Hippocampal formation (tissue), 2 donors: Measurements from ENCODE around the gene BCAS4.
"Not testable (repeated sequence)": the region's sequence is repeated elsewhere in the genome, so short reads cannot be mapped to it uniquely, and the experiment has no call there.

Experiments
- DNase-seq, 2 donors: peaks; one replicate each; lab custom pipeline; 2025; lab: John Stamatoyannopoulos, UW

BCAS4 gene, protein sequence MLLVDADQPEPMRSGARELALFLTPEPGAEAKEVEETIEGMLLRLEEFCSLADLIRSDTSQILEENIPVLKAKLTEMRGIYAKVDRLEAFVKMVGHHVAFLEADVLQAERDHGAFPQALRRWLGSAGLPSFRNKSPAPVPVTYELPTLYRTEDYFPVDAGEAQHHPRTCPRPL

DNA sequence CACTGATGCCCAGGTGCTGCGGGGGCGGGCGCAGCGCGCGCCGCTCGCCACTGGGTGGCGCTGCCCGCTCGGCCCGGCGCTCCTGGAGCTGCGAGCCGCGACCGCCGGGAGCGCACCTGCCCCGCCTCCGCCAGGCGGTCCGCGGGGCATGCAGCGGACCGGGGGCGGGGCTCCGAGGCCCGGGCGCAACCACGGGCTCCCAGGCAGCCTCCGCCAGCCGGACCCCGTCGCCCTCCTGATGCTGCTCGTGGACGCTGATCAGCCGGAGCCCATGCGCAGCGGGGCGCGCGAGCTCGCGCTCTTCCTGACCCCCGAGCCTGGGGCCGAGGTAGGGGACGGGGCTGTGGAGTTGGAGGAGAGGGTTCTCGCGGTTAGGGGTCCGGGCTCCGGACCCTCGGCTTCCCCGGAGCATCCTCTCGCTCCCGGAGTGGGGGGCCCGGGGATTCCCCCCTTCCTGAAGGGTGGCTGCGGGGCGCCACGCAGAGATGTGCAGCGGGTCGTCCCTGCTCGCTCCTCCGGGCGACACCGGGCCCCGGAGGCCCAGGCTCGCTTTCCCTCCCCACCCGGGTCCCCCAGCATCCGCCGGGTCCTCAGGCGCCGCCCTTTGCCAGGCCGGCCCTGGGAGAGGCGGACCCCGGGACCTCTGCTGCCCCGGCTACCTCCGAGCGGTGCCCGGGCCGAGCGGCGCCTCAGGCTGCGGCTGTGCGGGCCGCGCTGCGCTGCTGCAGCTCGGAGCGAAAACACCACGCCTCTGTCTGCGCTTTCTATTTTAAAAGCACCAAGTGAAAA is at the start of gene BCAS4:
TSS of gene BCAS4 (plus strand) at position 216 of the 789 bp plus-strand sequence. CDS start at position 239, 23 bp downstream.
- DNase-seq, result peak; percentile 53 to 60

DNA sequence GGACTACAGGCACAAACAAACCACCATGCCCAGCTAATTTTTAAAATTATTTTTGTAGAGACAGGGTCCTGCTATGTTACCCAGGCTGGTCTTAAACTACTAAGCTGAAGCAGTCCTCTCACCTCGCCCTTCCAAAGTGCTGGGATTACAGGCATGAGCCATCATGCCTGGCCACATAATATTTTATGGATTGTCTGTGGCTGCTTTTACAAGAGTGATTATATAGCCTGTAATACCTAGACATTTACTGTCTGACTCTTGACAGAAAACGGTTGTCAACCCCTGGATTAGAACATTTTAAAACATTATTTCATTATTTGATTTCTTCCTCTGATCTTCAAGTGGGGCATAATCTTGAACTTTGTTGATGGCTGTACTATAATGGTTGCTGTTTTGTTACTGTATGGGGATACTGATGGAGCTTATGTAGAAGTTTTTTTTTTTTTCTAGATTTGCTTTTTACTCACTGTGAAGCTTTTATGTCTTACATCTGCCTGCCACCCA is 49.2 kb upstream of the BCAS4 start:
- DNase-seq, result no peak

DNA sequence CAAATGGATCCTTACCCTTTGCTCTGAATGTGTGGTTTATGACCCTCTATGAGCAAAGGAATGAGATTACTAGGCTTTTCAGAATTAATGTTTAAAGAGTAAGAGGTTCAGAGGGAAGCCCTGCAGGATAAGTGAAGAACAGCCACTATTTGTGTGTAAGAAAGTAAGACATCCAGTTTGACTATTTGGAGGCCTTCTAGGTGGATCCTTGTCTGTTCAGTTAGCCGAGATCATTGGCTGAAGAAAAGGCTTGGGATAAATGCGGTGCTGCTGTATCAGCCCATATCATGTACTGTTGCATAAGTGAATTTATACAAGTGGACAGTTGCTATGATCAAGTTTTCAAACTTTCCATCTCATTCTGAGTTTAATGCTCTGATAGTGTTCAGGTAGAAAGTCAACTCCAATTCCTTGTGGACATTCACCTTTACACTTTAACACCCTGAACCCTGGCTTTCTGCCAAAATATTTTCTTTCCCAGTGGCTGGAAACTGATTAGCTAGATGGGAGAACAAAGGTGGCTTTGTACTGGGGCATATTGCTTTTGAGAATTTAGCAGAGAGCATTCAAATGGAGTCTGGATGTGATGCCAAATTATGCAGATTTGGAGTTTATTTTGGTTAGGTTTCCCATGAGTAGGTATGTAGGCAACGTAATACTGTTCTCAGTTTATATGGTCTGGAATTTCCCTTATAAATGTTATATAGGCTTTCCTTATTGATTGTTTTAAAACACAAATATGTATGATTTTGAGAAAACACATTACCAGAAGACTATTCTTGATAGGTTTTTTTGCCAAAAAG is 48.5 kb upstream of the BCAS4 start:
- no peak for DNase-seq

DNA sequence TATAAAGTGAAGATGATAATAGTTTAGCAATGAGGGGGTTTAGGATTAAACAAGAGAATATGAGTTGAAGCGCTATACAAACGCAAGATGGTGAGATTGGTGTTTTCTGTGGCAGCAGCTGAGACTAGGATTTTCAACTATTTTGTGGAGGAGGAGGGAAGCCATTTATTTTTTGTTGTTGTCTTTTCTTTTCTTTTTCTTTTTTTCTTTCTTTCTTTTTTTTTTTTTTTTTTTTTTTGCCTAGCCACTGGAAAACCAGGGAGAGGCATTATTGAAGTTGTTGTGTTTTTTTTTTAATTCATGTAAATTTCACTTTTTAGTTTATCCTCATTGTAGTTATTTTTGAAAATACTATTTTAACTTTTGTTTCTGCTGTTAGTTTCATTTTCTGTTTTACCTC is 47.6 kb upstream of the BCAS4 start:
- no peak for DNase-seq

DNA sequence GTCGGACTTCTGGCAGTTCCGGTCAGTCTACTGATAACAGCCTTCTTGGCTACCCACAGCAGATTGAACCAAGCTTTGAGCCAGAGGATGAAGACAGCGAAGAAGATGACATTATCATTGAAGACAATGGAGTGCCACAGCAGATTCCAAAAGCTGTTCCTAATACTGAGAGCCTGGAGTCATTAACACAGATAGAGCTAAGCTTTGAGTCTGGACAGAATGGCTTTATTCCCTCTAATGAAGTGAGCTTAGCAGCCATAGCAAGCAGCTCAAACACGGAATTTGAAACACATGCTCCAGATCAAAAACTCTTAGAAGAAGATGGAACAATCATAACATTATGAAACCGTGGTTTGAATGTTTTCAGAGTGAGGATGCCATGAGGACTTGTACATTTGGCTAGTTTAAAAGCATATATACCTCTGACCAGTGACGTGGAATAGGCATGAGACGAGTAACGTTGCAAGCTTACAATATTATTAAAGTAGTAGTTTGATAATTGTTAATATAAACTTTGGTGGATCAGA is 44.7 kb upstream of the BCAS4 start:
- no peak for DNase-seq

DNA sequence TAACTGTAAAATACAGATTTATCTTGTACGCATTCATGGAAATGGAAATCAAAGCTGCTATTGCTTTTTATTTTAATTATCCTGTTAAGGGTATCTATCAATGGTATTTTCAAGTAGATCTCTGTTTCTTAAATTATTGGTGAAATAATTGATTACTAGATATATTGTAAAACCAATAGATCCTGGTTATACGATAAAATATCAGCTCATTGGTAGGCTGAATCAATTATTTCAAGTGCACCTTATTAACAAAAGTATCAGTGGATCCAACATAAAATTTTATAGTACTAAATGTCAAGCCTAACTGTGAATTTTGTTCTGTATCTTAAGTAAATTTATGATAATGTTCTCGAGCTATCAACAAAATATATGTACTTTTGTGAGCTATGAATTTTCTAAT is 41.7 kb upstream of the BCAS4 start:
- no peak for DNase-seq

DNA sequence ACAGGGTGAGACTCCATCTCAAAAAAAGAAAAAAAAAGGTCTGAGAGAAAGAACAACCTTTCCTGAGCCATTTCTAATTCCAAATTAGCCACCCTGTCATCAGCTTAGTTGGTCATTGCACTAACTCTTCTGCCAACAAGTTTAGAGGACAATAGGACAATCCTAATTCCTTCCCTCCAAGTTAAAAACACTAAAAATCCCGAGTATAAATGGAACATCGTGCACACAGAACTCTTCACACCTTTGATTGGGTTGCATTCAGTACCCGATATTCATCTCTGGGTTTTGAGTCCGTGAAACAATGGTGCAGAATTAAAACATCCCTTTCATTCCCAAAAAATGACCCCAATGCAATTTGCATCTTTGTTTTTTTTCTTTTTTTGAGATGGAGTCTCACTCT is 40.4 kb upstream of the BCAS4 start:
- DNase-seq, result no peak

DNA sequence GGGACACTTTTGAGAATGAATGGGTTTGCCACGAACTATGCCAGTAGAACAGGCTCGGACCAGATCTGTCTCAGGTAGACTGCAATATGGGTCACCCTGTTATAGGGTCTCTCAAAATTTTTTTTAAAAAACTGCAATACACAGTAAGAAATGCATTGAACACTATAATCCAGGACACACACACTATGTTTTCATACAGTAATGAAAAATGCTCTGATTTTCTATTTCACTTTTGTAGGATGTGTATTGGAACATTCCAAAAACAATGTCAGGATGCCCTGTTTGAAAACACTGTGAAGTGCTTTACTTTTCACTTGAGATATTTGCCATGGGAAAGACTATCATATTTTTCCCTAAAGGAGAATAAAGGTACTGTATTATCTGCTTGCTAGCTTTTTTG is 38.4 kb upstream of the BCAS4 start:
- no peak for DNase-seq

DNA sequence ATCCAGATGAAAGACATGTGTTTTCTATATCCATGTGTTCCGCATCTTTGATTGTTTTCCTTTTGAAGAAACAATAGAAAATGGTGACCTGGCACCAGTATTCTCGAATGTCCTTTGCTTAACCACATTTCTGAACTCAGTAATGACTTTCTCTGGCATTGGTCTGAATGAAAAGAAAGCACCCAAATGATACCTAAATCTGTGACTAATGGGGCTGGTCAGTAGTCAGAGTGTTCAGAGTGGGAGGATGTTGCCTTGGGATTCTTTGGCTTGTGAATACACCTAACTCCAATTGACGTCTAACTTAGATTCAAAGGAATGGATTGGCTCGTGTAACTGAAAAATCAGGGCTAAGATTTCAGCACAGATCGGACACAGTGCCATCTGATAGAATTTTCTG is 36.4 kb upstream of the BCAS4 start:
- no peak for DNase-seq

DNA sequence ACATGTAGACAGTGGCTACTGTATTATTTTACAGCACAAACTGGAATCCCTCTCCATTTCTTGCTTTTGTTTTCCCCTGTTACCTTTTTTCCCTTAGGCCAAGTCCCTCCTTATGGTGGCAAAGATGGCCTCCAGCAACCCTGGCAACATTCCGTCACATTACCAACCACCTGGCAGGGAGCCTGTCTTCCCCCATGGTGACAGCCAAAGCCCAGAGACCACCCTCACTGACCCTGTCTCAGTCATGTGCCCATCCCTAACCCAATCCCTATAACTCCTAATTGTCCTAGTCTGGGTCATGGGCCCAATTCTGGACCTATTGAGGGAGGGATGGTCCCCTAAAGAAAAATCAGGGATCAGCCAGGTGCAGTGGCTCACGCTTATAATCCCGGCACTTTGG is 35.9 kb upstream of the BCAS4 start:
- no peak for DNase-seq

DNA sequence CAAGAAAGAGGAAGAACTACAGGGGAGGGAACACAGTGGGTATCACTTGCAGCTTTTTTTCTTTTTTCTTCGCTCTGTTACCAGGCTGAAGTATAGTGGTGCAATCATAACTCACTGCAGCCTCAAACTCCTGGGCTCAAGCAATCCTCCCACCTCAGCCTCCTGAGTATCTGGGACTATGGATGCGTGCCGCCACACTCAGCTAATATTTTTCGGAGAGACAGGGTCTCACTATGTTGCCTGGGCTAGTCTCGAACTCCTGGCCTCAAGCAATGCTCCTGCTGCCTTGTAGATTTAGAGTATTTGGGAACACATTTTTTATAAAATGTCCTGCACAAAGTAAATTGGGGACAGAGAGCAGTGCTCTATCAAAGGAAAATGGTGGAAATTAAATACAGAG is 35.2 kb upstream of the BCAS4 start:
- DNase-seq, result no peak

DNA sequence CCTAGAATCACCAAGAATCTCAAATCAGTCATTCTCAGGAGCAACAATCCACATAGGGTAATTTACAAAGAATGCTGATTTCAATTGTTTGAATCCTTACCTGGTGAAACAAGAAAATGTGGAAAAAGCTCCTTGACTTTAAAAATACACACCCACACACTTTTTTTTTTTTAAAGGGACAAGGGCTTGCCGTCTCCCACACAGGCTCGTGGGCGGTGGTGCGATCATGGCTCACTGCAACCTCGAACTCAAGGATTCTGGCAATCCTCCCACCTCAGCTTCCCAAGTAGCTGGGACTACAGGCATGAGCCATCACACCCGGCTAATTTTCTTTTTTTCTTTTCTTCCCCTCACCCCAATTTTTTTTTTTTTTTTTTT is 32.8 kb upstream of the BCAS4 start:
- DNase-seq, result no peak

DNA sequence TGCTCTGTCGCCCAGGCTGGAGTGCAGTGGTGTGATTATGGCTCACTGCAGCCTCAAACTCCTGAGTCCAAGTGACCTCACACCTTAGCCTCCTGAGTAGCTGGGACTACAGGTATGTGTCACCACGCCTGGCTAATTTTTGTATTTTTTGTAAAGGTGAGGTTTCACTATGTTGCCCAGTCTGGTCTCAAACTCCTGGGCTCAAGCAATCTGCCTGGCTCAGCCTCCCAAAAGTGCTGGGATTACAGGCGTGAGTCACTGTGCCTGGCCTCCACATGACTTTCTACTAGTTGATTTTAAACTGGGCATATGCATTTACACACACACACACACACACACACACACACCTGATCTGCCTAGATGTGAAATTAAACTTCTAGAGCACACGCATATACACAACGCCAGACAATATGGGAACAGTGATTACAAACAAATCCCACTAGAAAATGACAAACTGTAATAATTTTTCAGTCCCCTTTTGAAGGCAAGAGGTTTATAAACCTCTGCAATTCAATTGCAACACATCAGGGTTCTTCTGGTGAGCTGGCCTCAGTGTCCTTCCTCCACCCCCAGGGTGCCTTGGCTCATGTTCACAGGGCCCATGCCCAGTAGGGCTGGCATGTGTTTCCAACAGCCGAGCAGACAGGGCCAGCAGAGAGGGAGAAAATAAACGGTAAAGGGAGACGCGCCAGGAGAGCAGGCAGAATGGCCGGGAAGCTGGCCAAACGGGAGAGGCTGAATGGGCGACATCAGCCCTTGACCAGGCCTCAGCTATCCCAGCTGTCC is 32.2 kb upstream of the BCAS4 start:
- peak; percentile 46 to 75 for DNase-seq

DNA sequence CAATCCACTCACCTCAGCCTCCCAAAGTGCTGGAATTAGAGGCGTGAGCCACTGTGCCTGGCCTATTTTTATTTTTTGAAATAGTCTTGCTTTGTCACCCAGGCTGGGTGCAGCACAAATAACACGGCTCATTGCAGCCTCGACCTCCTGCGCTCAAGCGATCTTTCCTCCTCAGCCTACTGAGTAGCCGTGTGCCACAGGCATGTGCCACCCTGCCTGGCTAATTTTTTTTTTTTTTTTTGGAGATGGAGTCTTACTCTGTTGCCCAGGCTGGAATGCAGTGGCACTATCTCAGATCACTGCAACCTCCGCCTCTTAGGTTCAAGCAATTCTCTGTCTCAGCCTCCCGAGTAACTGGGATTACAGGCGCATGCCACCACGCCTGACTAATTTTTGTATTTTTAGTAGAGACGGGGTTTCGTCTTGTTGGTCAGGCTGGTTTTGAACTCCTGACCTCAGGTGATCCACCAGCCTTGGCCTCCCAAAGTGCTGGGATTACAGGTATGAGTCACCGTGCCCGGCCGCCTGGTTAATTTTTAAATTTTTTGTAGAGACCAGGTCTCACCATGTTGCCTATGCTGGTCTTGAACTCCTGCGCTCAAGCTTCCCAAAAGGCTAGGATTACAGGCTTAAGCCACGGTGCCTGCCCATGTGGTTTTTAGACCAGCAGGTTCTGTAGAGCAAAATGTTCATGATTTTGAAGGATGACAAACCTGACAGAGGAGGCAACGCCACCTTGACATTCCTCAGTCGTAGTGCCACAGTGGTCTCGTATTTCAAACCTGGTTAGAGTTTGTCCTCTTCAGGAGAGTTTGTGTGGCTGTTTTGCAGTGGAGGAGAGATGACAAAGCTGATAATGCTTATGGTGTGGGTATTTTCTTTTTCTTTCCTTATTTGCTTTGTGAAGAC is 31.1 kb upstream of the BCAS4 start:
- not testable (repeated sequence) for DNase-seq

DNA sequence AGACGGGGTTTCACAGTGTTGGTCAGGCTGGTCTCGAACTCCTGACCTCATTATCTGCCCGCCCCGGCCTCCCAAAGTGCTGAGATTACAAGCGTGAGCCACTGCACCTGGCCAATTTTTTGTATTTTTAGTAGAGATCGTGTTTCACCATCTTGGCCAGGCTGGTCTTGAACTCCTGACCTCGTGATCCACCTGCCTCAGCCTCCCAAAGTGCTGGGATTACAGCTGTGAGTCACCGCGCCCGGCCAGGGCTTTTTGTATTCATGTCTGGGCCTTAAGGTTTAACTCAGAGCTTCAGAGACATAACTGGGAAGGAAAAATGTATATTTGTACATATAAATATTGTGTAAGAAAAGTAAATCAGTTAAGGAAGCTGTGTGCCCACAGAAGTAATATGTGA is 29.6 kb upstream of the BCAS4 start:
- not testable (repeated sequence) for DNase-seq

DNA sequence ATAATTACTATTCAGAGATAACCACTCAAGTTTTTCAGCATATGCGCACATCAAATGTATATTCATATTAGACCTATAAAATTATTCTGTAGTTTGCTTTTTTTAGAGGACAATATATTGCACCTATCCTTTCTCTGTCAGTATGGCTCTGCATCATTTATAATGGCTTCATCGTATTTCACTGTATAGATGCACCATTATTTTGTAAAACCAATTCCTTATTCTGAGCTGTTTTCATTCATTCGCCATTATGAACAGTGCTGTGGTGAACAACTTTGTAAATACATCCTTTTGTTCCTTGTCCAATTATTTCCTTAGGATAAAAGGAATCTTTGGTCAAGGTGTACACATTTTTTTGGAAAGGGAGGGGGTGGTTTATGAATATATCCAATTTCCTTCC is 29.2 kb upstream of the BCAS4 start:
- no peak for DNase-seq

DNA sequence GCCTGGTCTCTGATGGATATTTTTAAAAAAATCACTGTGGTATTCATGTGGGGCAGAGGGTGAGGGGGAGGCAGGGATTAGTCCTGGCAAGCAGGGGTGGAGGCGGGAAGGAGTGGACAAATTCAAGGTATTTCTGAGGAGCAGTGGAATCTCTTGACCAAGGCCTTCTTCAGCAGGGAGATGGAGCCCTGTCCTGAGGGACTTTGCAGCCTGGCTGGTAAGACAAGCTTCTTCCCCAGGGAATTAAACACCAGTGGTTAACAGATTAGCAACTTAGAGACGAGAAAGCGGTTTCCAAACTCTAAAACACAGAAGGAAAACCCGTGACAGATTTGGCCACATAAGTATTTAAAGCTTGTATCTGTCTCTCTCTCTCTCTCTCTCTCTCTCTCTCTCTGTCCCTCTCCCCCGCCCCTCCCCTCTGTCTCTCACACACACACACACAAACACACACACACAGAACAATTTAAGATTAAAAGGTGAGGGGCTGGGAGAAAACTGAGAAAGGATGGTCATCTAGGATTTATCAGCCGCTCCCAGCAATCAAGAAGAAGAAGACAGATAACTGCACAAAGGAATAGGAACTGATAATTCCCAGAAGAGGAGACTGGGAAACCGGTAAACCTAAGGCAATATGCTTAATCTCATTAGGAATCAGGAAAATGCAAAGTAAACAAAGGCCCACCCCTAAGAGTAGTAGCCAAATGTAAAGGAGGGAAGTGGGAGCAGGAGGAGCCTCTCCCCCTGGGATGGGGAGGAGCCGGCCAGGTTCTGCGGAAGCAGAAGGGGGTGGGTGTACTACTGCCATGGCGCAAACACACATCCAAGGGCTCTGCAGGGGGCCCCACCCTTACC is 27.7 kb upstream of the BCAS4 start:
- not testable (repeated sequence) for DNase-seq

DNA sequence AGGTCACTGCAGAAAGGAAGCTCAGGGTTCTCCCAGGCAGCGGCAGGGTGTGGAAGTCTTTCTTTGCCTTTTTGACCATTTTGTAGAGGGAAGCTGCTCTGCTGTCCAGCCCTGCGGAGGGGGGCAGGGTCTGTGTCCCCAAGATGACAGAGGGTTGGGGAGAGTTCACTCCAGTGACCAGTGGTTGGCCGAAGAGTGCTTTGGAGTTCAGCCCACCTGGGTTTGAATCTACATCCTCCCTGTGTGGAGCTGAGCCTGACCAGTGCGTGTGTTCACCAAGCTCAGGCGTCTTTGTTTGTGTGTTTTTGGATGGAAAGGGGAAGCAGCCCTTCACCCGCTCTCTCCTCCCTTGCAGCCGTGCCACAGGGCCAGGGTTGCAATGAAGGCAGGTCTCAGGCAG is 25.9 kb upstream of the BCAS4 start:
- not testable (repeated sequence) for DNase-seq

DNA sequence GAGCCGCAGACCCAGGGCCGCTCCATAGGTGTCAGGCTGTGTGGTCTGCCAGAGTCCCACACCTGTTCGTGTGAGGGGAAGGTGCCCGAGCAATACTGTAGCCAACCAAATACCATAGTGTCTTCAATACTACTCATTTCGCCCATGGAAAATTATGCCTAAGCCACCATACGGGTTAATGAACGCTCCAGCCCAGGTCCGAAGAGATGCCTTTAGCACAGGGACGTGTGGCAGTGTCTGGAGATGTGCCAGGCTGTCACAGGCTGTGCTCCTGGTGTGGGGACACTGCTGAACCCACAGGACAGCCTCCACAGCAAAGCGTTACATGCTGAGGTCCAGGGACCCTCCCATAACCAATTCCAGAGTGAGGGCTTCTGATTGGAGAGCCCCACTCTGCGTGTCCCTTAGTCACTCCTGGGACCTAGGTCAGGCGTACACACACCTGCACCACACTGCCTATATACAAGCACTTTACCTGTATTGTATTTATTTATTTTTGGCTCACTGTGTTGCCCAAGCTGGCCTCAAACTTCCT is 25.2 kb upstream of the BCAS4 start:
- DNase-seq, result not testable (repeated sequence)
